Spleen (tissue), 7 donors: ENCODE measurements around the gene SPATA21.
A peak's percentile ranks its signal among the peaks of the same experiment; 100 is the strongest.

ENCODE experiments used
- POLR2A ChIP-seq, 3 donors: fragments of 450-650 bp; IDR thresholded peaks; one replicate each; pipeline ENCODE4 v1.5.1; 2017; ENCODE audit warnings: antibody characterized with exemption in 3 of 3, mild to moderate bottlenecking in 1 of 3
- POLR2AphosphoS5 ChIP-seq, 3 donors: sonication (generic); formaldehyde crosslinking; IDR thresholded peaks; one replicate each; pipeline ENCODE4 v1.5.1; 2017; ENCODE audit warnings: antibody characterized with exemption in 3 of 3
- TF ChIP-seq, protein P1 (sequence below), 11 experiments: fragments of 200-600 bp in 7 of 11; fragments of 450-650 bp in 4 of 11; sonication (generic) in 4 of 11; IDR thresholded peaks in 8 of 11; conservative IDR thresholded peaks in 3 of 11; 1 replicate in 7 of 11; 2 replicates in 4 of 11; pipeline versions ENCODE4 v1.4.0 to v1.8.0; 2016 to 2021; ENCODE audit warnings: antibody characterized with exemption in 11 of 11, inconsistent platforms in 4 of 11, mild to moderate bottlenecking in 1 of 11
- donor health status: DM: no; HTN: no; CAD: no; lungs with moderate emphysema.
- donor health status: DM: no; HTN: no; CAD: no.
- donor health status: DM: no; HTN: no; CAD: no.

DNA sequence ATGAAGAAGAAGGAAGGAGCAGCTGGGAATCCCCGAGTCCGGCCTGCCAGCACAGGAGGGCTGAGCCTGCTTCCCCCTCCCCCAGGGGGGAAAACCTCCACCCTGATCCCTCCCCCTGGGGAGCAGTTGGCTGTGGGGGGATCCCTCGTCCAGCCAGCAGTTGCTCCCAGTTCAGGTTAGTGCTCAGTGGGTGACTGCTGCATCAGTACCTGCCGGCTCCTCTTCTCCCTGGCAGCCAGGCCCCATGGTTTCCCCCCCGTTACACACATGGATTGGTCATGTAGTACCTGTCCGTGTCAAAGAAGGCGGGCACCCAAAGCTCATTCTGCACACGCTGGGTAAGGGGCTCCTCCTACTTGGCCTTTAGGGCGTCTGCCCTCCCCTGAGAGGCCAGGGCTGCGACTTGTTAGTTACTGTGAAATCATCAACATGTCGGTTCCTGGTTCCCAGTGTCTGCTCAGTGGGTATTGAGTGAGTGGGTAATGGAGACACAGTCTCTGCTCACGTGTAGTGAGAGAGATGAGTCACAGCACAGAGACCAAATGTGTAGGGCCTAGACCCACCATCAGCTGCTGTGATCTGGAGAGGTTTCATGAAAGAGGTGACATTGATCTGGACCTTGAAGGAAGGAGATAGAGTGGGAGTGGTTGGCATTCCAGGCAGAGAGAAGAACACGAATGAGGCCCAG is 14.8 kb upstream of the SPATA21 start:
- TF ChIP-seq, protein P1, sequence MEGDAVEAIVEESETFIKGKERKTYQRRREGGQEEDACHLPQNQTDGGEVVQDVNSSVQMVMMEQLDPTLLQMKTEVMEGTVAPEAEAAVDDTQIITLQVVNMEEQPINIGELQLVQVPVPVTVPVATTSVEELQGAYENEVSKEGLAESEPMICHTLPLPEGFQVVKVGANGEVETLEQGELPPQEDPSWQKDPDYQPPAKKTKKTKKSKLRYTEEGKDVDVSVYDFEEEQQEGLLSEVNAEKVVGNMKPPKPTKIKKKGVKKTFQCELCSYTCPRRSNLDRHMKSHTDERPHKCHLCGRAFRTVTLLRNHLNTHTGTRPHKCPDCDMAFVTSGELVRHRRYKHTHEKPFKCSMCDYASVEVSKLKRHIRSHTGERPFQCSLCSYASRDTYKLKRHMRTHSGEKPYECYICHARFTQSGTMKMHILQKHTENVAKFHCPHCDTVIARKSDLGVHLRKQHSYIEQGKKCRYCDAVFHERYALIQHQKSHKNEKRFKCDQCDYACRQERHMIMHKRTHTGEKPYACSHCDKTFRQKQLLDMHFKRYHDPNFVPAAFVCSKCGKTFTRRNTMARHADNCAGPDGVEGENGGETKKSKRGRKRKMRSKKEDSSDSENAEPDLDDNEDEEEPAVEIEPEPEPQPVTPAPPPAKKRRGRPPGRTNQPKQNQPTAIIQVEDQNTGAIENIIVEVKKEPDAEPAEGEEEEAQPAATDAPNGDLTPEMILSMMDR (IDR thresholded peaks at IDR 0.05 in 8 of 11, conservative IDR thresholded peaks at IDR 0.05 in 3 of 11), result no peak
- TF ChIP-seq POLR2AphosphoS5 (IDR thresholded peaks at IDR 0.05) (peak in 1 of 3 donors; percentile 30), POLR2A (IDR thresholded peaks at IDR 0.05) (no peak)
